HG03460 (cell line): Measurements from ENCODE around the gene SRP14.

Experiments
- ATAC-seq: cut with Tn5 transposase; IDR thresholded peaks from one replicate; pipeline ENCODE4 v1.9.1; 2021; ENCODE audit not compliant: unreplicated experiment

Gene SRP14

GRCh38 chr15:39990706-39991105 lies 48.3 kb downstream of the SRP14 start:
- ATAC-seq: no peak

GRCh38 chr15:39987821-39988220 lies 51.2 kb downstream of the SRP14 start:
- ATAC-seq: no peak
